GM21528 (cell line): ENCODE data around the gene RIMKLB.
"Not testable (repeated sequence)": the region's sequence is repeated elsewhere in the genome, so short reads cannot be mapped to it uniquely, and the experiment has no call there.

Experiments
- ATAC-seq: cut with Tn5 transposase; IDR thresholded peaks from one replicate; pipeline ENCODE4 v1.9.1; 2021; ENCODE audit warnings: mild to moderate bottlenecking, moderate library complexity; ENCODE audit not compliant: unreplicated experiment, low FRiP score

Gene RIMKLB

DNA sequence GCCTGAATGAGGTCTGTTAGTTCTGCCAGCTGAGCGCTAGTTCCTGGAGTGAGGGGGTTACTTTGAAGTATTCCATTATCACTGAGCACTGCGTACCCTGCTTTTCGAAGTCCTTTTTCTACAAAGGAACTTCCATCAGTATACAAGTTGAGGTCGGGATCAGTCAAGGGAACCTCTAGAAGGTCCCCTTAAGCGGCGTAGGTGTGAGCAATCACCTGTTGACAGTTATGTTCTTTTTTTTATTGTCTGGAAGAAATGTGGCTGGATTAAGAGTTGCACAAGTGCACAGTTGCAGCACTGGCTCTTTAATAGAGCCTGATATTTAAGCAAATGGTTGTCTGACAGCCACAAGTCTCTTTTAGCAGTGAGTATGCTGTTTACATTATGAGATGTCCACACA lies 64.9 kb downstream of the RIMKLB start:
- ATAC-seq: not testable (repeated sequence)

DNA sequence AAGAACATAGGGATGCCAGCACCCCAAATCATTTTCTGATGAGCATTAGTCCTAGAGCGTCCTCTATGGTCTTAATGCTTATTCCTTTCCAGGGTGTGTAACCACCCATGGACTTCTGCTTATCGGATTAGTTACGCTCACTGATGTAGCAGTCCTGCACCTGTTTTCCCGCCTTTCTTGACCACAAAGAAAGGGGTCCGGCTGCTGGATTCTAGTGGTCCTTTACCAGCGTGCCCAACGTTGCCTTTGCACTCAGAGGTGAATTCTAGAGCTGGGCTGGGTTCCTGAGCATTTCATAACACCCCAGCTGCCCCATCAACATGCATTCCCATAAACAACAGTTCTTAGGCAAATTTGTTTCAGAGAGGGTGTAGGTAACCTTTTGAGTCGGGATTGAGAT lies 68.3 kb downstream of the RIMKLB start:
- not testable (repeated sequence) for ATAC-seq

DNA sequence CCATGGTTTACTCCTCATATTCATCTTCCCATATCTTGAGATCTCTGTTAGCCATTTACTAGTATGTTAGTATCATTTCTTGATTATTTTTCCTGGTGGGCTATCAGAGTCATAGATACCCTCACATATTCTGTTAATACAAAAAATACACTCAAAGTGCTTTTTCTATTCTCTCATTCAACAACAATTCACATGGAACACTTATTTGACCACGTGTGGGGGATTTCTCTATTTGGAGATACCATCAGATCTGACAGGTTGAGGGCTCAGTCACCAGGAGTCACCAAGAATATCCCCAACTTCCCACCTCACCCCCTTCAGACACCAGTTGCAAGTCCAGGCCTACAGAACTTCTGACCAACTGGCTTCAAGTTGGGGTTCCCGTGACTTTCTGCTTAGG lies 72.7 kb downstream of the RIMKLB start:
- ATAC-seq: no peak

DNA sequence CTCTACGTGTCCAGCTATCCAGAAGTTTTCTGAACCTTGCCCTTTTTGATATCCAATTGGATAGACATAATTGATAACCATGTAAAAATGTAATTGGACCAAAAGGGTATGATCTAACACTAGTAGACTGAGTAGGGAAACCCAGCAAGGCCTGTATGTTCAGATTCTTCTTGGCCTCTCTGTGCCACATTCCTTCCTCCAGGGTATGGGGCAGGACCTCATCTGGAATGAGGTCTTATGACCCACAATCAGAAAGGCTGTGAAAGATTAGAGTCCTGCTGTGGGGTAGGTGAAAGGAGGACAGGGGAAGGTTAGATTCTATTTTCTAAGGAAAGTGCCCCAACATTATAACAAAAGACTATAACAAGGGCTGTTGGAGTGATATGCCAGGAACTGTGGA lies 73.3 kb downstream of the RIMKLB start:
- ATAC-seq: no peak

DNA sequence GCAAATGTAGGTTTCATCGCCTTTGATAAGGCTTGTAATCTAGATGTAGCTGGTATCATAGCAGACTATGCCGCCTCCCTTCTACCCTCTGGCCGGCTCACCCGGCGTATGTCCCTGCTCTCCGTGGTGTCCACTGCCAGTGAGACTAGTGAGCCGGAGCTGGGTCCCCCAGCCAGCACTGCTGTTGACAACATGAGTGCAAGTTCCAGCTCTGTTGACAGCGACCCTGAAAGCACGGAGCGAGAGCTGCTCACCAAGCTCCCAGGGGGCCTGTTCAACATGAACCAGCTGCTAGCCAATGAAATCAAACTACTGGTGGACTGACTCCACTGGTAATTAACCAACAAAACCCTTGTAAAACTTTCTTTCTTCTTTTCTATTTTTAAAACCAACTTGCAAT lies 75.7 kb downstream of the RIMKLB start:
- no peak for ATAC-seq

DNA sequence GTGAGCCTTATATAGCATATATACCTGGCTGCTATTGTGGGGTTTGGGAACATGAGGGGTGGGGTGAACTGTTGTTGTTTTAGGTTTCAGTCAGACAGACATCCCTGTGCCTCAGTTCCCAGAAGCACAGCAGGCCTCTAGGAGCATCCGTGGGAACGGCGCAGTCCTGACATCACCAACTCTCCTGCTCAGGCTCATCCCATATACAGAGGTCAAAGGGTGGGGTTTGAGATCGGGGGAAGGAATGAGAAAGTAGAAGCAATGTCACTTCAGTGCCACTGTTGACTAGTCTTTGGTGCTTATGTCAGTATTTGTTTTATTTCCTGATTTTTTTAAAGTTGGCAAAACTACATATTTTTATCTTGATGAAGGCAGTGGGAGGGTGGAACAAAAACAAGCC lies 81.5 kb downstream of the RIMKLB start:
- ATAC-seq: no peak

DNA sequence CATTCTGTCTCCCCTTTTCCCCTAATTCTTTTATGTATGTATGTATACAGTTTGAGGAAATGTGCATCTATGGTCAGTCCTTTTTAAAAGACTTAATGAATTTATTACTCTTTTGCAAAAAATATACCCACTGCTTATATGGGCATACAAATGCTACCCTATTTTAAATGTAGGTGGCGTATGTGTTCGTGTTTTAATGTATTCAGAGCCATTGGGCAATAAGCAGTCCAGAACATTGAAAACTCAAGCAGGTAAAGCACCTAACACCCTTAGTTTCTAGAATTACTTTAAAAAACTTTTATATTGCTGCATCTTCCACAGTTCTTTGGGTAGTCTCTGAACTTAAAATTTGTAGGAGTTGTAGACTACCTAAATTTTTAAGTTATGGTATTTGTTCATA lies 82.1 kb downstream of the RIMKLB start:
- no peak for ATAC-seq

DNA sequence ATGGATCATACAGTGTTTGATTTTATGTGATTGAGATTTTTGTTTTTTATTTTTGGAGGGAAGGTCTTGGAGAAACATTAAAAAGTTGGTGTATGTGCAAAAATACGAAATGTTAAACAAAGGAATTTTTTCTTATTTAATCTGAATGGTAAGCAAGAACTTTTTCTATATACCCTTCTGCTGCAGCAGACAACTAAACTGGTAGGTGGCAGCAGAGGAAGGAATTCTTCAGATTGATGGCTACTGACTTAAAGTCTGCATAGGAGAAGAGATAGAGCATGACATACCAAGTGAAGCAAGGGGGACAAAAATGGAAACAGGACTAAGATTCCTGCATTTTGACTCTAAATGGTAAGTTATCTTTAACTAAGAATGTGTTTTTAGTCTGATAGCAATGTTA lies 82.6 kb downstream of the RIMKLB start:
- no peak for ATAC-seq

DNA sequence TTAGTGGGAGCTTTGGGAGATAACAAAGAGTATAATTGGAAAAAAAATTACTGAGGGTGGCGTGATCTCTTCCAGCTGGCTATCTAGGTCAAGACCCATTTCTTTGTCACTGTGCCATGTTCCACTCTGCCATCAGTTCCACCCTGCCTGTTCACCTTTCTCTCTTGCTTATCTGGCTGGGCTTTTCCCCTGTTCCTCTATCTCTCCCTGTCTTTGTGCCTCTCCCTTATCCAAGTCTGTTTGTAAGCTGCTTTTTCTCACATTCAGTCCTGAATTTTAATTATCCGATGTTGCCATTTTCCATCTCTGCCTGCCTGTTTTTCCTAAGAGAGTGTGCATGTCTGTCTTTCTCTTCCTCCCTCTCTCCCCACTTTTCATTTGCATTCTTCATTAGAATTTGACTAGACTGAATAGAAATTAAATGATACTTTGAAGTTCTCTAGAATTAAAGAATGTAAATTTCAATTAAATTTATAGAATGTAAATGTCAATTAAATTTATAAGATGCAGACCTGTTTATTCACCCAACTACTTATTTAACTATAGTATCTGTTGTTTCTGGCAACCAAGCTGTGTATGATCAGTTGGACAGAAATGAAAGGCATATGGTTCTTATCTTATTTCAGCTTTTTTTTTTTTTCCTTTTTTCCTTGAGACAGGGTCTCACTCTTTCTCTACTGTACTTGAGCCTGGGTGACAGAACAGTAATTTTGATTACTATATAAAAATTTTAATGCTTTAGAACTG lies 83.8 kb downstream of the RIMKLB start:
- ATAC-seq: no peak

DNA sequence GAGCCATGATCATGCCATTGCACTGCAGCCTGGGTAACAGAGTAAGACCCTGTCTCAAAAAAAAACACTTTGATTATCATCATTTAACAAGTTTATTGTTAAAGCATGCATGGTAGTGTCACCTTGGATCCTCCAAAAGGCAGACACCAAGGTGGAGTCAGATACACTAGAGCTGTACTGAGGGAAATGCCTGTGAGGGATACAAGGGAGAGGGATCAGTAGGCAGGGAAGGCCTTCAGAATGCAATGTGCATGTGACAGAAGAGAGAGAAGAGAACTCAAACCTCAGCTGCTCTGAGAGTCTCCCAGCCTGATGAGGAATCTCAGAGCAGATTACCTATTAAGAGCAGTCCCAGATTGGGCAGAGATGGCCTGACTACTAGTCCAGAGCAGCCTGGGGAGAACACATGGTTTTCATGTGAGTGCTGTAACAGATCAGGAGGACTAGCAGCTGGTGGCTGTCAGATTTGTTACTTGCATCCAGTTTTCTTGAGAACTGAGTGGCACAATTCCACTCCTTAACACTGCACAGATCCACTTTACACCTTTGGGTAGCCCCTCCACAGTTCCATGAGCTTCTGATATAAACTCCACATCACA lies 86.6 kb downstream of the RIMKLB start:
- no peak for ATAC-seq

DNA sequence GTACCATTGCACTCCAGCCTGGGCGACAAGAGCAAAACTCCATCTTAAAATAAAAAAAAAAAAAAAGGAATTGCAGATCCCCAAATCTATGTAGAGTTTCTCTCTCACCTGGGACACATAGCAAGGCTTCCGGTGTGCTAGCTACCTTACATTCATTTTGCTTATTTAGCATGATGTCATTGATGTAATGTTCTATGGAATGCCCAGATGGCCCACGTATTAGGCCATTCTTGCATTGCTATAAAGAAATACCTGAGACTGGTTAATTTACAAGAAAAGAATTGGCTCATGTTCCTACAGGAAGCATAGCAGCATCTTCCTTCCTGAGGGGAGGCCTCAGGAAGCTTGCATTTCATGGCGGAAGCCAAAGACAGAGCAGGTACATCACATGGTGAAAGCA lies 87.7 kb downstream of the RIMKLB start:
- ATAC-seq: no peak

DNA sequence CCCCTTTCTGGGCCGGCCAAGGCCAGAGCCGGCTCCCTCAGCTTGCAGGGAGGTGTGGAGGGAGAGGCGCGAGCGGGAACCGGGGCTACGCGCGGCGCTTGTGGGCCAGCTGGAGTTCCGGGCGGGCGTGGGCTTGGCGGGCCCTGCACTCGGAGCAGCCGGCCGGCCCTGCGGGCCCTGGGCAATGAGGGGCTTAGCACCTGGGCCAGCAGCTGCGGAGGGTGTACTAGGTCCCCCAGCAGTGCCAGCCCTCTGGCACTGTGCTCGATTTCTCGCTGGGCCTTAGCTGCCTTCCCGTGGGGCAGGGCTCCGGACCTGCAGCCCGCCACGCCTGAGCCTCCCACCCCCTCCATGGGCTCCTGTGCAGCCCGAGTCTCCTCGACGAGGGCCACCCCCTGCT lies 89.4 kb downstream of the RIMKLB start:
- not testable (repeated sequence) for ATAC-seq

DNA sequence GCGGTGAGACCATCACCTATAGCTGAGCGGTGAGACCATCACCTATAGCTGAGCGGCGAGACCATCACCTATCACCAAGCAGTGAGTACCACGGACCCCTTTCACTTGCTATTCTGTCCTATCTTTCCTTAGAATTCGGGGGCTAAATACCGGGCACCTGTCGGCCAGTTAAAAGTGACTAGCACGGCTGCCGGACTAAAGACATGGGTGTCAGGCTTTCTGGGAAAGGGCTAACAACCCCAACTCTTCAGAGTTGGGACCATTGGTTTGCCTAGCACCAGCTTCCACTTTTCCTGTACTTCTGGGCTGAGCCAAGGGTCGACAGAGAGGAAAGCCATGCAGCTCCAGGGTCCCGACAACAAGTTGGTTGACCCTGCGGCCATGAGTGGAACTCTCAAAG lies 90.9 kb downstream of the RIMKLB start:
- not testable (repeated sequence) for ATAC-seq

DNA sequence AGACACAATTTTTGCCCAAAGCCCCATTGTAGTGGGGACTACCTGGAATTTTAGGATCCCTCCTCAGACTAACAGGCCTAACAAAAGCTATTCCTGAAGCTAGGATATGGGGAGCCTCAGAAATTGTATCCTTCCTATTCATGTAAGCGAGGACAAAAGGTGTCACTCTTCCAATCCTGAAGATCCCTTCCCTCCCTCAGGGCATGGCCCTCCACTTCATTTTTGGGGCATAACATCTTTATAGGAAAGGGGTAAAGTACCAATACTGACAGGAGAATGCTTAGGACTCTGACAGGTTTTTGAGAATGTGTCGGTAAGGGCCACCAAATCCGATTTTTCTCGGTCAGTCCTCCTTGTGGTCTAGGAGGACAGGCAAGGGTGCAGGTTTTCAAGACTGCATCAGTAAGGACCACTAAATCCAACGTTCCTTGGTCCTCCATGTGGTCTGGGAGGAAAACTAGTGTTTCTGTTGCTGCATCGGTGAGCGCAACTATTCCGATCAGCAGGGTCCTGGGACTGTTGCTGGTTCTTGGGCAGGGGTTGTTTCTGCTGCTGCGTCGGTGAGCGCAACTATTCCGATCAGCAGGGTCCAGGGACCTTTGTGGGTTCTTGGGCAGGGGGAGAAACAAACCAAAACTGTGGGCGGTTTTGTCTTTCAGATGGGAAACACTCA lies 91.7 kb downstream of the RIMKLB start:
- not testable (repeated sequence) for ATAC-seq

DNA sequence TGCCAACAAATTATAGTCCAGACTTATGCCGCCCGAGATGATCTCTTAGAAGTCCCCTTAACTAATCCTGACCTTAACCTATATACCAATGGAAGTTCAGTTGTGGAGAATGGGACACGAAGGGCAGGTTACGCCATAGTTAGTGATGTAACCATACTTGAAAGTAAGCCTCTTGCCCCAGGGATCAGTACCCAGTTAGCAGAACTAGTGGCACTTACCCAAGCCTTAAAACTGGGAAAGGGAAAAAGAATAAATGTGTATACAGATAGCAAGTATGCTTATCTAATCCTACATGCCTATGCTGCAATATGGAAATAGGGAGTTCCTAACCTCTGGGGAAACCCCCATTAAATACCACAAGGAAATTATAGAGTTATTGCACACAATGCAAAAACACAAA lies 95.4 kb downstream of the RIMKLB start:
- not testable (repeated sequence) for ATAC-seq

DNA sequence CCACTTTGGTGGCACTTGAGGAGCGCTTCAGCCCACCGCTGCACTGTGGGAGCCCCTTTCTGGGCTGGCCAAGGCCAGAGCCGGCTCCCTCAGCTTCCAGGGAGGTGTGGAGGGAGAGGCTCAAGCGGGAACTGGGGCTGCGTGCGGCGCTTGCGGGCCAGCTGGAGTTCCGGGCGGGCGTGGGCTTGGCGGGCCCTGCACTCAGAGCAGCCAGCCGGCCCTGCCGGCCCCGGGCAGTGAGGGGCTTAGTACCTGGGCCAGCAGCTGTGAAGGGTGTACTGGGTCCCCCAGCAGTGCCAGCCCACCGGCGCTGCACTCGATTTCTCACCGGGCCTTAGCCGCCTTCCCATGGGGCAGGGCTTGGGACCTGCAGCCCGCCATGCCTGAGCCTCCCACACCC lies 96.8 kb downstream of the RIMKLB start:
- not testable (repeated sequence) for ATAC-seq

DNA sequence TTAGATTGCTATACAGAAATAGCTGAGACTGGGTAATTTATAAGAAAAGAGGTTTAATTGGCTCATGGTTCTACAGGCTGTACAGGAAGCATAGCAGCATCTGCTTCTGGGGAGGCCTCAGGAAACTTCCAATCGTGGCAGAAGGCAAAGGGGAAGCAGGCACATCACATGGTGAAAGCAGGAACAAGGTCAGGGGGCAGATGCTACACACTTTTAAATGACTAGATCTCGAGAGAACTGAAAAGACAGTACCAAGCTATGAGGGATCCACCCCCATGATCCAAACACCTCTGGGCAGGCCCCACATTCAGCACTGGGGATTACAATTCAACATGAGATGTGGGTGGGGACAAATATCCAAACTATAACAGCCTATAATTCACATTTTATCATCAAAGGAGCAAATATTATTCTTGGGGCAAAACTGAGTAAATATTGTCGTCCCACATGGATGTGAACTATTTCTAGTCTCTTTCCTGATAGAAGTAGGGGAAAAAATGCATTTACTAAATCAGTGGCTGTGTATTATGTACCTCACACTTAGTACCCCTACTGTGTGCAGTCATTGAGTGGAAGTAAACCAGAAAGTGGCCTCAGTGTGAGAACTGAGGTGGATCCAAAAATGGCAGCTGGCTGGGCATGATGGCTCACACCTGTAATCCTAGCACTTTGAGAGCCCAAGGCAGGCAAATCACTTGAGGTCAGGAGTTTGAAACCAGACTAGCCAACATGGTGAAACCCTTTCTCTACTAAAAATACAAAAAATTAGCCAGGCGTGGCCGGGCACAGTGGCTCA lies 99.2 kb downstream of the RIMKLB start:
- no peak for ATAC-seq

DNA sequence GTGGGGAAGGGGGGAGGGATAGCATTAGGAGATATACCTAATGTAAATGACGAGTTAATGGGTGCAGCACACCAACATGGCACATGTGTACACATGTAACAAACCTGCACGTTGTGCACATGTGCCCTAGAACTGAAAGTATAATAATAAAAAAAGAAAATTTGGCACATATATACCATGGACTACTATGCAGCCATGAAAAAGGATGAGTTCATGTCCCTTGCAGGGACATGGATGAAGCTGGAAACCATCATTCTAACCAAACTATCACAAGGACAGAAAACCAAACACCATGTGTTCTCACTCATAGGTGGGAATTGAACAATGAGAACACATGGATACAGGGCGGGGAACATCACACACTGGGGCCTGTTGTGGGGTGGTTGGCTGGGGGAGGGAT lies 103.4 kb downstream of the RIMKLB start:
- ATAC-seq: not testable (repeated sequence)

DNA sequence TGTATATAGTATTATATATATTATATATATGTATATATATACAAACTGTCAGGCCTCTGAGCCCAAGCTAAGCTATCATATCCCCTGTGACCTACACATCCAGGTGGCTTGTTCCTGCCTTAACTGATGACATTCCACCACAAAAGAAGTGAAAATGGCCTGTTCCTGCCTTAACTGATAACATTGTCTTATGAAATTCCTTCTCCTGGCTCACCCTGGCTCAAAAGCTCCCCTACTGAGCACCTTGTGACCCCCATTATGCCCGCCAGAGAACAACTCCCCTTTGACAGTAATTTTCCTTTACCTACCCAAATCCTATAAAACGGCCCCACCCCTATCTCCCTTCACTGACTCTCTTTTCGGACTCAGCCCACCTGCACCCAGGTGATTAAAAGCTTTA lies 107.0 kb downstream of the RIMKLB start:
- not testable (repeated sequence) for ATAC-seq

DNA sequence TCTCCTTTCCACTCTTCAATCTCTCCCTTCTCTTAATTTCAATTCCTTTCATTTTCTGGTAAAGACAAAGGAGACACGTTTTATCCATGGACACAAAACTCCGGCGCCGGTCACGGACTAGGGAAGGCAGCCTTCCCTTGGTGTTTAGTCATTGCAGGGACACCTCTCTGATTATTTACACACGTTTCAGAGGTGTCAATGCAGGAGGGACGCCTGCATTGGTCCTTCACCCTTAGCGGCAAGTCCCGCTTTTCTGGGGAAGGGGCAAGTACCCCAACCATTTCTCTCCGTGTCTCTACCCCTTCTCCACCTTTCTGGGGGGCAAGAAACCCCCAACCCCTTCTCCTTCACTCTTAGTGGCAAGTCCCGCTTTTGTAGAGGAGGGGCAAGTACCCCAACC lies 107.7 kb downstream of the RIMKLB start:
- ATAC-seq: not testable (repeated sequence)

DNA sequence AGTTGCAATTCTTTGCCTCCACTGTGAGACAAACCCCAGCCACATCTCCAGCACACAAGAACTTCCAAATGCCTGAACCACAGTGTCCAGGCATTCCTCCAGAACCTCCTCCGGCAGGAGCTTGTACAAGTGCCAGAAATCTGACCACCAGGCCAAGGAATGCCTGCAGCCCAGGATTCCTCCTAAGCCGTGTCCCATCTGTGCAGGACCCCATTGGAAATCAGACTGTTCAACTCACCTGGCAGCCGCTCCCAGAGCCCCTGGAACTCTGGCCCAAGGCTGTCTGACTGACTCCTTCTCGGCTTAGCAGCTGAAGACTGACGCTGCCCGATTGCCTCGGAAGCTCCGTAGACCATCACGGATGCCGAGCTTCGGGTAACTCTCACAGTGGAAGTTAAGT lies 109.3 kb downstream of the RIMKLB start:
- ATAC-seq: not testable (repeated sequence)
